HG02973 (cell line): ENCODE data around the gene RHD.
A peak's percentile ranks its signal among the peaks of the same experiment; 100 is the strongest.
"Not testable (repeated sequence)": the region's sequence is repeated elsewhere in the genome, so short reads cannot be mapped to it uniquely, and the experiment has no call there.

ENCODE experiments used
- ATAC-seq: cut with Tn5 transposase; IDR thresholded peaks from one replicate; pipeline ENCODE4 v1.9.1; 2021; ENCODE audit warnings: moderate library complexity; ENCODE audit not compliant: unreplicated experiment

RHD gene

DNA sequence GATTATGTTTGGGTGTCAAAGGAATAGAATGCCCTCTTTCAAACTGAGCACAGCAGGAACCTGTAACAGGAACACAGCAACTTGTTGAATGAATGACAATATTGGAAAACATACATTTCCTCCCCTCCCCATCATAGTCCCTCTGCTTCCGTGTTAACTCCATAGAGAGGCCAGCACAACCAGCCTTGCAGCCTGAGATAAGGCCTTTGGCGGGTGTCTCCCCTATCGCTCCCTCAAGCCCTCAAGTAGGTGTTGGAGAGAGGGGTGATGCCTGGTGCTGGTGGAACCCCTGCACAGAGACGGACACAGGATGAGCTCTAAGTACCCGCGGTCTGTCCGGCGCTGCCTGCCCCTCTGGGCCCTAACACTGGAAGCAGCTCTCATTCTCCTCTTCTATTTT, at the start of gene RHD:
Gene RHD (plus strand): TSS at position 272 of the 400 bp plus-strand sequence. CDS start 39 bp downstream, at position 311.
- ATAC-seq, result not testable (repeated sequence)

DNA sequence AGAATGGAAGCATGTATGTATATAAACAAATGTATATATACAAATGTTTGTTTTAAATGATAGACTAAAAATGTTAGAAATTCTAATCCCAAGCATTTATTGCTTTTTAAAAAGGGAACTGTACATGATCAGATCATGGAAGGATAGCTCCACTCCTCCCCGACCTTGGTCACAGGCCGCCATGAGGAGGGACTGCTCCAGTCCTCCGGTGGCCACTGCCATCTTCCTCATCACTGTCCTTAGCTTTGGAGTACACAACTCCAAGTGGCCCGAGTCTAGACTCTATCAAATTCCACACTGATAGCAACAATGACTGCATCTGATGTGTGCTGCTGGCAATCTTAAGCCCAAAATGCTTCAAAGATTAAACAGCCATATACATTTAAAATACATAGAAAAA, 49.7 kb upstream of the RHD start:
- ATAC-seq, result no peak

GRCh38 chr1:25223471-25223870, 48.8 kb upstream of the RHD start:
- no peak for ATAC-seq

DNA sequence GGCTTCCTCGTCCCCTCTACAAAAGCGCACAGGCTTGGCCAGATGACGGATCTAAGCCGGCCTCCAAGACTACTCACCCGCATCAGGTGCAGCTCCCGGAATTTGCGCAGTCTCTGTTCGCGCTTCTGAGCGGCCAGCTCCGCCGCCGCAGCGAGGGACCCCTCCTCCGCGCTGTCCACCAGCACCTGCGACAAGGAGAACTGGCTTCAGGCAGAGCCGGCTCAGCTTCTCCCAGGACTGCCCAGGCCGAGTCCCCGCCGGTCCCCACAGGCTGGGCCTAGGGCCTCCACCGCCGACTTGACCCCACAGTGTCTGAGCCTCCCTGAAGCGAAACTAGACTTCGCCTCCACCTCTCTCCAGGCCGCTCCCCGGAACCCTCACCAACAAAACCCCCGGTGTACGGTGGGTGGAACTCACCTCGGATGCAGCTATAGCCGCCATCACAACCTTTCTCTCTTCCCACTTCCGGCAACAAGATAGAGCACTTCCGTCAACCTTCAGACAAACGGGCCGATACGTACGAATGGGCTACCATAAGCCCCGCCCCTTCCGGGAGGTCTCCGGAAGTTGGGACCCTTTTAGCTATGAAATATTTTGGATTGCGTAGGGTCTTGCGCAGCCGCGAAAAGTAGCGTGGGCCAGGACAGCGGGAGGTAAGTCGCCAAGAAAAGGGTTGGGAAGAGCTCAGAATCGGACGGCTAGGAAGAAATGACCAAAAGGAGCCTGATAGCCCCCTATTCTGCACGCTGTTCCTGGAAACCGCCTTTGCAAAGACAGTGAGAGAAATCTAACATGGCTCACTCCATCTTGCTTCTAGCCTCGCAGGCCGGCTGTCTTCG, 40.1 kb upstream of the RHD start, which contains the start of gene SYF2:
Gene SYF2 (minus strand): TSS at position 476 of the 839 bp plus-strand sequence. CDS start 35 bp downstream, at position 441.
- peak; percentile 72 for ATAC-seq

DNA sequence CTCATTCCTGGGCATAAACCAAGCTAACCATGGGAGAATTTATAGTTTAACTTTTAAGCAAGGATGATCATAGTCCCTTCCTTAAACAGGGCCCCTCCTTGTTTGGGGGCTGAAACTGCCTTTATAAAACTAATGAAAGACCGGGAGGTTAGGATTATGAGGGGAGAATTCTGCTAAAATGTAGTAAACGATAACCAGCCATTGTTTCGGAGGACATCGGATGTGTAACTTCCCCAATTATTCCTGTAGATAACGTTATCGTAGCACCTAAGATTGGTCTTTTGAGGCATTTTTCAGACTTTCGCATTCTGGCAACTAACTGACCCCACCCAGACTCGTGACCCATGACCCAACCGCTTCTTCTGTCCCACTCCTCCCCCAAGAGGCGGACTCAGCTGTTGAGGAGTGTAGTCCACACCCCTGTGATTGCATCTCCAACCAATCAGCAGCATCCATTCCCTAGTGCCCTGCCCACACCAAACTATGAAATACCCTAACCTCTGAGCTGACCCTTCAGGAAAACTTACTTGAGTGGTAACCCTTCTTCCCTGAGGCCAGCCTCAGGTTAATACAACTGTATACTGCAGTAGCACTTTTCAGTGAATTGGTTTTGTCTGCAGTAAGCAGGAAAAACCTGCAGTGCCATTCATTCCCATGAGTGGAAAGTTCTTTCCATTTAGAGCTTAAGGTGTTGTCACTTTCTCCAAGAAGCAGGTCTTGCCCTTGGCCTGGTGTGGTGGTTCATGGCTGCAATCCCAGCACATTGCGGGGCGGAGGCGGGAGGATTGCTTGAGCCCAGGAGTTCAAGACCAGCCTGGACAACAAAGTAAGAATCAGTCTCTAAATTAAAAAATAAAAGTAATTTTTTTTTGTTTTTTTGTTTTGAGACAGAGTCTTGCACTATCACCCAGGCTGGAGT, 39.2 kb upstream of the RHD start:
- peak; percentile 47 for ATAC-seq

- not testable (repeated sequence) for ATAC-seq
Observed at GRCh38 chr1:25235411-25235810, 36.9 kb upstream of the RHD start.

GRCh38 chr1:25236261-25236660, 36.0 kb upstream of the RHD start:
- not testable (repeated sequence) for ATAC-seq

DNA sequence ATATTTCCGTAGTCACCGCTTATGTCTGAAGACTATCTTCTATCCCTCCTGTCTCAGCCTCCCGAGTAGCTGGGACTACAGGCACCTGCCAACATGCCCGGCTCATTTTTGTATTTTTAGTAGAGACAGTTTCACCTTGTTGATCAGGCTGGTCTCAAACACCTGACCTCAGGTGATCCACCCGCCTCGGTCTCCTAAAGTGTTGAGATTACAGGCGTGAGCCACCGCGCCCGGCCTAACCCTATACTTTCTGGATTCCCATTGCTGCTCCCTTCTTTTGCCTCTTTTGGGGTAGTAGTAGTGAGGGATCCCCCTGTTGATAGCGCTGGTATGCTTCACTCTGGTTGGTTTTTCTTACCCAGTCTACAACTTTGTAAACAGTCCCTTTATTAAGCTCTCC, 34.3 kb upstream of the RHD start:
- ATAC-seq, result no peak

GRCh38 chr1:25239681-25240541, 32.4 kb upstream of the RHD start:
- ATAC-seq, result peak; percentile 60

GRCh38 chr1:25243907-25244306, 28.4 kb upstream of the RHD start:
- ATAC-seq, result no peak

DNA sequence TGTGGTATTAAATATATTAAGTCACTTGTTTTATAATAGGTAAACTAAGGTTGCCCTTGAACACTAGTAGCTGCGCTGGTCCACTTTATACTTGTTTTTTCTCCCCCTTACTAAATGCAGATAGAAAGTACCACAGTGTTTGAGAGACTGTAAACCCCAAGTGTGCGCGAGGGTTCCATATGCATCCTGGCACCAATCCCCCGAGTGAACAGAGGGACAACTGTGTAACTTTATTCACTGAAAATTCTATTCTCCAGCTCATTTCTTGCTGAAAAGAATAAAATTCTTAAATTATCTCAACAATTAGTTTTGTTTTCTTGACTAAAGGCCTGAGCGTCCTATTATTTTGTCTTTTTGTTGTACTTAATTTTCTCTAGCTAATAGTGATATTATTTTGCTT, 26.9 kb upstream of the RHD start:
- no peak for ATAC-seq

DNA sequence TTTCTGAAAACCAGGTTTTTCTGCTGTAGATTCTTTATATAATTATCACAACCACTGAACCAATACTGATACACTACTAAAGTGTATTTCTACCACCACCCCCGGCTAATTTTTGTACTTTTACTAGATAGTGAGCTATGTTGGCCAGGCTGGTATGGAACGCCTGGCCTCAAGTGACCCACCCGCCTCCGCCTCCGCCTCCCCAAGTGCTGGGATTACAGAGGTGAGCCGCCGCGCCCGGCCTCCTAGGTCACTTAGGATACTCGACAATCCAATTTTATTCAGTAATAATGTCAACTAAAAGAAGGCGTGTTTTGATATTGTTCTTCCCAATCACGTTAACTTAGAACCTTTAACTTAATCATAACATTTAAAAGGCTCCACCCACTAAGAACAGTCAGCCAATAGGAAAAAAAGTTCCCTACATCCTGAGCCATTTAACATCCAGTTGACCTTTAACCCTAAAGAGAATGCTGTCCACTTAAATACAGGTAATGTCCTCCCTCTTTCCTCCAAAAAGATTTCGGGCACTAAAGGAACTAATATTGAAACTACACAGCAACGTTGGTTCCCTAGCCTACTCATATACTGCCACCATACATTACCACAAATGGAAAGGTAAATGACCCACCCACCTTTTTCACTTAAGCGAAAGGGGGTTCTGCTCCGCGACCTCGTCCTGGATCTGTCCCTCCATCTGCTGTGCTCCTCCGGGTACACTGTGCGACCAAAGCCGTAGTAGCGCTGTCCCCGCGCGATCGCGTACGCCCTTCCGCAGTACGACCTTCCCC, 26.3 kb upstream of the RHD start:
- no peak for ATAC-seq

DNA sequence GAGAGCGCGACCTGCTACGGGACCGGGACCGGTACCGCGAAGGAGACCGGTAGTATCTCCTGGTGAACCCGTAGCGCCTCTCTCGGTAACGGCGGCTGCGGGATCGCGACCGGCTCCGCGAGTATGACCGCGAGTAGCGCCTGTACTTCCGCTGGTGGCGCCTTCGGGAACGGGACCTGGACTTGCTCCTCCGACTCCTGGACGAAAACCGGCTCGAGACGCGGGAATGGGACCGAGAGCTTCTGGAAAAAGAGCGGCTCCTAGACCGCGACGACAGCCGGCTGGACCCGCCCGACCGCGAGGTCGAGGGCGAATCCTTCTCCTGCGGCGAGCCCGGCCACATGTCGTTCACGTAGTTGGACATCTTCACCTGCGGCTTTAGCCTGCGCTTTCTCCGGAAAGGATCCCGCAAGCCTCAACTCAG, 25.7 kb upstream of the RHD start:
- peak; percentile 2 for ATAC-seq

GRCh38 chr1:25247024-25247828, 25.1 kb upstream of the RHD start, which contains the start of gene RSRP1:
RSRP1 (minus strand) TSS chr1:25247454; CDS start chr1:25246963, 491 bp downstream.
- peak; percentile 75 for ATAC-seq

- ATAC-seq, result peak; percentile 47
Observed at GRCh38 chr1:25247829-25248754, 24.2 kb upstream of the RHD start.

- ATAC-seq, result no peak
Observed at GRCh38 chr1:25253911-25254310, 18.4 kb upstream of the RHD start.

GRCh38 chr1:25255706-25256577, 16.4 kb upstream of the RHD start:
- ATAC-seq, result no peak
